PC-3 (cell line): ENCODE data around the gene BIRC5. TPM values are rescaled to one million over a fixed set of nuclear protein-coding genes. Genes with fewer than 3 reads are reported as not detected.

ENCODE experiments used
- ATAC-seq: fragments of 200-7000 bp; cut with Tn5 transposase; 2 replicates; pipeline ENCODE4 v1.9.1; 2020; ENCODE audit warnings: mild to moderate bottlenecking, moderate library complexity
- BruUV-seq: library from RNA; stranded (reverse); fragments of 400-500 nt; replicated peaks from 2 replicates; lab custom pipeline; 2021; lab: Mats Ljungman, UMichigan
- CTCF ChIA-PET: fragments of 300-600 bp; sonication (Branson Sonifier 250); formaldehyde crosslinking; loops from one replicate; lab custom pipeline; 2022; ENCODE audit warnings: antibody characterized with exemption; lab: Charles Lee
- POLR2A ChIA-PET: fragments of 300-600 bp; sonication (Branson Sonifier 250); formaldehyde crosslinking; loops from one replicate; lab custom pipeline; 2022; ENCODE audit warnings: antibody characterized with exemption; ENCODE audit not compliant: unreplicated experiment; lab: Charles Lee
- DNase-seq: peaks from one replicate; pipeline ENCODE4 v3.0.0-alpha.2; 2015
- H2AFZ ChIP-seq: fragments of 300-600 bp; sonication (generic); 2 replicates; pipeline ENCODE4 v1.6.0; 2016; ENCODE audit warnings: antibody characterized with exemption, low read length
- H3F3A ChIP-seq: fragments of 300-600 bp; sonication (generic); one replicate; pipeline ENCODE4 v1.6.0; 2017; ENCODE audit warnings: antibody characterized with exemption, low read length, control low read depth, mild to moderate bottlenecking; ENCODE audit not compliant: unreplicated experiment
- H3K27ac ChIP-seq: fragments of 300-600 bp; sonication (generic); 2 replicates; pipeline ENCODE4 v1.5.1; 2016; ENCODE audit warnings: mild to moderate bottlenecking, low read length
- H3K27me3 ChIP-seq: fragments of 300-600 bp; sonication (generic); 2 replicates; pipeline ENCODE4 v1.6.1; 2016; ENCODE audit warnings: low read length, mixed read lengths
- H3K36me3 ChIP-seq: fragments of 300-600 bp; sonication (generic); 2 replicates; pipeline ENCODE4 v1.6.1; 2016; ENCODE audit warnings: low read depth, mixed run types, low read length, mixed read lengths
- H3K4me1 ChIP-seq: fragments of 300-600 bp; sonication (generic); 2 replicates; pipeline ENCODE4 v1.5.1; 2016; ENCODE audit warnings: low read length; ENCODE audit not compliant: insufficient read depth
- H3K4me2 ChIP-seq: fragments of 300-600 bp; sonication (generic); 2 replicates; pipeline ENCODE4 v1.6.0; 2016; ENCODE audit warnings: low read length
- H3K4me3 ChIP-seq: fragments of 300-600 bp; sonication (generic); 2 replicates; pipeline ENCODE4 v1.5.1; 2016; ENCODE audit warnings: mild to moderate bottlenecking, low read length, mixed read lengths
- H3K79me2 ChIP-seq: fragments of 300-600 bp; sonication (generic); 2 replicates; pipeline ENCODE4 v1.6.1; 2017; ENCODE audit warnings: low read length, mixed read lengths
- H3K9ac ChIP-seq: fragments of 300-600 bp; sonication (generic); 2 replicates; pipeline ENCODE4 v1.6.0; 2016; ENCODE audit warnings: mild to moderate bottlenecking, low read length
- H3K9me2 ChIP-seq: fragments of 300-600 bp; sonication (generic); replicated peaks from 2 replicates; pipeline ENCODE4 v1.6.1; 2016; ENCODE audit warnings: mixed run types, low read length, mixed read lengths
- H3K9me3 ChIP-seq: fragments of 300-600 bp; sonication (generic); 2 replicates; pipeline ENCODE4 v1.6.1; 2016; ENCODE audit warnings: low read length, mixed read lengths
- H4K20me1 ChIP-seq: fragments of 300-600 bp; sonication (generic); 2 replicates; pipeline ENCODE4 v1.6.1; 2016; ENCODE audit warnings: low read length, mixed read lengths
- EZH2 ChIP-seq: fragments of 300-600 bp; sonication (generic); IDR thresholded peaks from one replicate; pipeline ENCODE4 v1.6.1; 2017; ENCODE audit warnings: antibody characterized with exemption, mild to moderate bottlenecking, low read length; ENCODE audit not compliant: unreplicated experiment
- EZH2phosphoT487 ChIP-seq: fragments of 300-600 bp; sonication (generic); IDR thresholded peaks from 2 replicates; pipeline ENCODE4 v1.6.1; 2018; ENCODE audit warnings: mild to moderate bottlenecking, antibody characterized with exemption, low read length, borderline replicate concordance
- intact Hi-C: fragments of 100-400 bp; cut with micrococcal nuclease; formaldehyde crosslinking; loops from 2 replicates; pipeline ENCODE4 v1.9.0; 2023
- total RNA-seq: library from RNA; depleted of rRNA; stranded (reverse); fragments of >200 nt; gene quantifications from 2 replicates; pipeline ENCODE4 v1.2.3, GENCODE V29; 2014
- TF ChIP-seq, protein P1 (sequence below): fragments of 300-600 bp; sonication (generic); conservative IDR thresholded peaks from 2 replicates; pipeline ENCODE4 v1.5.1; 2017; ENCODE audit warnings: antibody characterized with exemption, low read depth, mild to moderate bottlenecking, low read length

Gene BIRC5
- total RNA-seq, 1 experiment from 2014 or later, result 304 TPM

- Histone ChIP-seq H3K36me3 (peaks cover 31% of the 10 kb centered on the region; the same call in 1 of the 2 replicates), H3F3A (peaks cover 23% of the 10 kb centered on the region), H3K4me2 (no peak overlapping the region), H3K4me1 (peaks cover 20% of the 10 kb centered on the region), H4K20me1 (peaks cover 19% of the 10 kb centered on the region), H3K9me2 (no peaks in the 10 kb centered on the region), H3K4me3 (no peak overlapping the region), H3K9me3 (no peaks in the 10 kb centered on the region), H3K9ac (no peak overlapping the region), H2AFZ (no peak overlapping the region), H3K79me2 (peaks cover 33% of the 10 kb centered on the region), H3K27me3 (no peaks in the 10 kb centered on the region), H3K27ac (no peak overlapping the region)
- intact Hi-C loops, result no loop called here
- TF ChIP-seq EZH2 (no peak), EZH2phosphoT487 (no peak)
- TF ChIP-seq, protein P1, sequence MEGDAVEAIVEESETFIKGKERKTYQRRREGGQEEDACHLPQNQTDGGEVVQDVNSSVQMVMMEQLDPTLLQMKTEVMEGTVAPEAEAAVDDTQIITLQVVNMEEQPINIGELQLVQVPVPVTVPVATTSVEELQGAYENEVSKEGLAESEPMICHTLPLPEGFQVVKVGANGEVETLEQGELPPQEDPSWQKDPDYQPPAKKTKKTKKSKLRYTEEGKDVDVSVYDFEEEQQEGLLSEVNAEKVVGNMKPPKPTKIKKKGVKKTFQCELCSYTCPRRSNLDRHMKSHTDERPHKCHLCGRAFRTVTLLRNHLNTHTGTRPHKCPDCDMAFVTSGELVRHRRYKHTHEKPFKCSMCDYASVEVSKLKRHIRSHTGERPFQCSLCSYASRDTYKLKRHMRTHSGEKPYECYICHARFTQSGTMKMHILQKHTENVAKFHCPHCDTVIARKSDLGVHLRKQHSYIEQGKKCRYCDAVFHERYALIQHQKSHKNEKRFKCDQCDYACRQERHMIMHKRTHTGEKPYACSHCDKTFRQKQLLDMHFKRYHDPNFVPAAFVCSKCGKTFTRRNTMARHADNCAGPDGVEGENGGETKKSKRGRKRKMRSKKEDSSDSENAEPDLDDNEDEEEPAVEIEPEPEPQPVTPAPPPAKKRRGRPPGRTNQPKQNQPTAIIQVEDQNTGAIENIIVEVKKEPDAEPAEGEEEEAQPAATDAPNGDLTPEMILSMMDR, result no peak
- DNase-seq (no peak), ATAC-seq (peak; percentile 8; the same call in 1 of the 2 replicates)
- ChIA-PET CTCF (no interaction called here), POLR2A (interaction anchor here (0.6 kb wide), 1 partner anchor 15 kb away, joined by 3 read pairs; the partner anchor contains the start of genes AFMID and TK1)
- no TSS peak for BruUV-seq
Measured at GRCh38 chr17:78172249-78173051, 41.6 kb upstream of the BIRC5 start.

- no TSS peak for BruUV-seq
- intact Hi-C loops, result no loop called here
- Histone ChIP-seq H3K36me3 (peaks cover 31% of the 10 kb centered on the region), H3K27ac (no peak overlapping the region), H3K79me2 (peaks cover 30% of the 10 kb centered on the region), H3K9ac (no peak overlapping the region), H2AFZ (no peak overlapping the region), H3K27me3 (no peaks in the 10 kb centered on the region), H3F3A (peaks cover 23% of the 10 kb centered on the region), H3K4me1 (peaks cover 17% of the 10 kb centered on the region), H3K9me2 (no peaks in the 10 kb centered on the region), H3K4me3 (no peak overlapping the region), H3K9me3 (no peaks in the 10 kb centered on the region), H4K20me1 (peaks cover 19% of the 10 kb centered on the region), H3K4me2 (no peak overlapping the region)
- POLR2A ChIA-PET, result no interaction called here
- ATAC-seq (no peak), DNase-seq (no peak)
- CTCF ChIA-PET, result no interaction called here
- TF ChIP-seq EZH2 (no peak), EZH2phosphoT487 (no peak)
- TF ChIP-seq, protein P1, result no peak
Measured at GRCh38 chr17:78173097-78173715, 40.8 kb upstream of the BIRC5 start.
